Left lobe of liver (tissue), 2 donors: ENCODE data around the gene FBXL13. TPM values are rescaled to one million over a fixed set of nuclear protein-coding genes. Genes with fewer than 3 reads are reported as not detected.
"Not testable (repeated sequence)": the region's sequence is repeated elsewhere in the genome, so short reads cannot be mapped to it uniquely, and the experiment has no call there.

ENCODE experiments used
- ATAC-seq: fragments of 200-7000 bp; cut with Tn5 transposase; one replicate; pipeline ENCODE4 v1.9.1; 2020; ENCODE audit warnings: mild to moderate bottlenecking, moderate library complexity
- DNase-seq: peaks from one replicate; pipeline ENCODE4 v3.0.0-alpha.2; 2020; ENCODE audit warnings: low spot score
- total RNA-seq: library from RNA; stranded (reverse); gene quantifications from one replicate; pipeline ENCODE4 v1.2.1, GENCODE V29; 2021
- donor health status: DM: no; HTN: no; CAD: no; lungs with moderate emphysema.
- donor health status: DM: no; HTN: yes; CAD: no.

FBXL13 gene
- total RNA-seq, 1 donor from 2014 or later = 0.18 TPM

- DNase-seq (no peak), ATAC-seq (no peak)
Observed at GRCh38 chr7:102988631-102989560, 85.7 kb downstream of the FBXL13 start.

GRCh38 chr7:102988088-102988487 lies 86.5 kb downstream of the FBXL13 start:
- ATAC-seq = no peak
- no peak for DNase-seq

- DNase-seq (no peak), ATAC-seq (no peak)
Observed at GRCh38 chr7:102985176-102985783, 89.3 kb downstream of the FBXL13 start.

GRCh38 chr7:102983602-102984001 lies 91.0 kb downstream of the FBXL13 start:
- DNase-seq = no peak
- ATAC-seq = no peak

- ATAC-seq (no peak), DNase-seq (no peak)
Observed at GRCh38 chr7:102982235-102982634, 92.4 kb downstream of the FBXL13 start.

- DNase-seq (no peak), ATAC-seq (no peak)
Observed at GRCh38 chr7:102981451-102981850, 93.1 kb downstream of the FBXL13 start.

GRCh38 chr7:102979670-102980069 lies 94.9 kb downstream of the FBXL13 start:
- no peak for DNase-seq
- ATAC-seq = no peak

GRCh38 chr7:102978284-102978683 lies 96.3 kb downstream of the FBXL13 start:
- DNase-seq (no peak), ATAC-seq (no peak)

- ATAC-seq = not testable (repeated sequence)
Observed at GRCh38 chr7:102977586-102977985, 97.0 kb downstream of the FBXL13 start.

GRCh38 chr7:102976493-102976892 lies 98.1 kb downstream of the FBXL13 start:
- ATAC-seq (no peak), DNase-seq (no peak)

More at GRCh38 chr7:102977586-102977985, 97.0 kb downstream of the FBXL13 start:
- not testable (repeated sequence) for DNase-seq

- ATAC-seq (no peak), DNase-seq (no peak)
Observed at GRCh38 chr7:102975854-102976253, 98.7 kb downstream of the FBXL13 start.

- ATAC-seq (no peak), DNase-seq (no peak)
Observed at GRCh38 chr7:102974366-102975236, 100.0 kb downstream of the FBXL13 start.

- ATAC-seq (no peak), DNase-seq (no peak)
Observed at GRCh38 chr7:102973096-102973802, 101.3 kb downstream of the FBXL13 start.

GRCh38 chr7:102967798-102968197 lies 106.8 kb downstream of the FBXL13 start:
- ATAC-seq (no peak), DNase-seq (no peak)

- DNase-seq (no peak), ATAC-seq (no peak)
Observed at GRCh38 chr7:102966465-102966864, 108.1 kb downstream of the FBXL13 start.

- ATAC-seq, DNase-seq: not testable (repeated sequence)
Observed at GRCh38 chr7:102961993-102962392, 112.6 kb downstream of the FBXL13 start.

- ATAC-seq, DNase-seq: not testable (repeated sequence)
Observed at GRCh38 chr7:102958004-102958403, 116.6 kb downstream of the FBXL13 start.

GRCh38 chr7:102954359-102954758 lies 120.2 kb downstream of the FBXL13 start:
- not testable (repeated sequence) for ATAC-seq, DNase-seq

- ATAC-seq (no peak), DNase-seq (no peak)
Observed at GRCh38 chr7:102953406-102953805, 121.2 kb downstream of the FBXL13 start.

GRCh38 chr7:102951839-102952238 lies 122.8 kb downstream of the FBXL13 start:
- DNase-seq (no peak), ATAC-seq (no peak)
